Glutamatergic neuron (in vitro differentiated cells): ENCODE results near the gene KNL1. TPM values are rescaled to one million over a fixed set of nuclear protein-coding genes. Genes with fewer than 3 reads are reported as not detected.

Experiments used
- DNase-seq: peaks from one replicate; pipeline ENCODE4 v3.0.0; 2022
- H3K27ac Mint-ChIP-seq: one replicate; pipeline ENCODE4 v1.8.0; 2020; ENCODE audit warnings: mild to moderate bottlenecking, mixed read lengths, inconsistent platforms; ENCODE audit not compliant: unreplicated experiment
- H3K27me3 Mint-ChIP-seq: one replicate; pipeline ENCODE4 v1.8.0; 2020; ENCODE audit warnings: mild to moderate bottlenecking, moderate library complexity, mixed read lengths, inconsistent platforms; ENCODE audit not compliant: unreplicated experiment
- H3K36me3 Mint-ChIP-seq: one replicate; pipeline ENCODE4 v1.8.0; 2020; ENCODE audit warnings: mild to moderate bottlenecking, mixed read lengths, inconsistent platforms; ENCODE audit not compliant: unreplicated experiment
- H3K4me1 Mint-ChIP-seq: one replicate; pipeline ENCODE4 v1.8.0; 2020; ENCODE audit warnings: mild to moderate bottlenecking, low read depth, mixed read lengths, inconsistent platforms; ENCODE audit not compliant: unreplicated experiment
- H3K4me3 Mint-ChIP-seq: one replicate; pipeline ENCODE4 v1.8.0; 2020; ENCODE audit warnings: mild to moderate bottlenecking, mixed read lengths, inconsistent platforms; ENCODE audit not compliant: unreplicated experiment
- H3K9me3 Mint-ChIP-seq: one replicate; pipeline ENCODE4 v1.8.0; 2020; ENCODE audit warnings: mild to moderate bottlenecking, moderate library complexity, mixed read lengths, inconsistent platforms; ENCODE audit not compliant: unreplicated experiment
- CTCF ChIP-seq: fragments of 200-600 bp; sonication (generic); IDR thresholded peaks from one replicate; pipeline ENCODE4 v1.5.0; 2021; ENCODE audit not compliant: partially characterized antibody, unreplicated experiment
- total RNA-seq: library from RNA; stranded (reverse); fragmentation: NEBNext Ultra II Directional; extraction: Animal tissue kit (Norgen Biotek cat#: 25700); gene quantifications from one replicate; pipeline ENCODE4 v1.2.1, GENCODE V29; 2021; ENCODE audit not compliant: unreplicated experiment

KNL1 gene
- total RNA-seq, 1 donor from 2014 or later = 4.0 TPM

DNA sequence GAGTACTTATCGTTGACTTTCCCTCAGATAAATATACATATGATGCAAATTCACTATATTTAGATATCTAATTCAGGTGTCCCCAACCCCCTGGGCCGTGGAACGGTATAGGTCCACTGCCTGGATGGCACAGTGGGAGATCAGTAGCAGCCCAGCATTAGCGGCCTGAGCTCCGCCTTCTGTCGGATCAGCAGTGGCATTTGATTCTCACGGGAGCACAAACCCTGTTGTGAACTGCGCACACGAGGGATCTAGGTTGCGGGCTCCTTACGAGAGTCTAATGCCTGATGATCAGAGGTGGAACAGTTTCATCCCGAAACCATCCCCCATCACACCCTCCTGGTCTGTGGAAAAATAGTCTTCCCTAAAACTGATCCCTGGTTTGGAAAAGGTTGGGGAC is 6.9 kb downstream of the KNL1 start:
- peaks cover 1% of the 10 kb centered on the region for H3K9me3 Mint-ChIP-seq
- no peak overlapping the region for H3K4me3 Mint-ChIP-seq
- no peaks in the 10 kb centered on the region for H3K27me3 Mint-ChIP-seq
- H3K27ac Mint-ChIP-seq = no peak overlapping the region
- no peak for DNase-seq
- H3K36me3 Mint-ChIP-seq = no peaks in the 10 kb centered on the region
- TF ChIP-seq CTCF = no peak
- no peaks in the 10 kb centered on the region for H3K4me1 Mint-ChIP-seq

- H3K36me3 Mint-ChIP-seq = no peaks in the 10 kb centered on the region
- no peak for DNase-seq
- no peak overlapping the region for H3K27ac Mint-ChIP-seq
- no peak overlapping the region for H3K4me3 Mint-ChIP-seq
- TF ChIP-seq CTCF = no peak
- no peaks in the 10 kb centered on the region for H3K4me1 Mint-ChIP-seq
- H3K27me3 Mint-ChIP-seq = no peaks in the 10 kb centered on the region
- H3K9me3 Mint-ChIP-seq = no peaks in the 10 kb centered on the region
These were observed 9.9 kb downstream of the KNL1 start for GRCh38 chr15:40603935-40604334.

DNA sequence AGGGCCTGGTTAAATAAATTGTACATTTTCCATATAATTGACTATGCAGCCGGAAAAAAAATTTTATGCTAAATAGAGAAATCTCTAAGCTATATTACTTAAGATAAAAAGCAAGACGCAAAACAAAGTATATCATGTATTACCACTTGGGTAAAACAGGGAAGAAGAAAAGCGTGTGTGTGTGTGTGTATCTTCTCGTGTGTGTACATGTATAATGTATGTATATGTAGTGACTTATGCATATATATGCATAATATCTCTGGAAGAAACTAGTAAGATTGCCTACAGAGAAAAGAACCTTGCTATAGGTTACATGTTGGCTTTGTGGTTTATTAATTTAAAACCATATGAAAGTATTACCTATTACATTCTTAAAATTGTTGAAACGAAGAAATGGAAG is 19.0 kb downstream of the KNL1 start:
- no peak overlapping the region for H3K4me3 Mint-ChIP-seq
- H3K36me3 Mint-ChIP-seq = no peaks in the 10 kb centered on the region
- TF ChIP-seq CTCF = no peak
- H3K9me3 Mint-ChIP-seq = no peaks in the 10 kb centered on the region
- DNase-seq = no peak
- no peaks in the 10 kb centered on the region for H3K4me1 Mint-ChIP-seq
- no peaks in the 10 kb centered on the region for H3K27me3 Mint-ChIP-seq
- no peak overlapping the region for H3K27ac Mint-ChIP-seq

GRCh38 chr15:40618023-40618422 is 24.0 kb downstream of the KNL1 start:
- DNase-seq = no peak
- H3K4me1 Mint-ChIP-seq = no peaks in the 10 kb centered on the region
- H3K27me3 Mint-ChIP-seq = no peaks in the 10 kb centered on the region
- TF ChIP-seq CTCF = no peak
- no peaks in the 10 kb centered on the region for H3K9me3 Mint-ChIP-seq
- H3K36me3 Mint-ChIP-seq = no peaks in the 10 kb centered on the region
- no peak overlapping the region for H3K4me3 Mint-ChIP-seq
- no peak overlapping the region for H3K27ac Mint-ChIP-seq

DNA sequence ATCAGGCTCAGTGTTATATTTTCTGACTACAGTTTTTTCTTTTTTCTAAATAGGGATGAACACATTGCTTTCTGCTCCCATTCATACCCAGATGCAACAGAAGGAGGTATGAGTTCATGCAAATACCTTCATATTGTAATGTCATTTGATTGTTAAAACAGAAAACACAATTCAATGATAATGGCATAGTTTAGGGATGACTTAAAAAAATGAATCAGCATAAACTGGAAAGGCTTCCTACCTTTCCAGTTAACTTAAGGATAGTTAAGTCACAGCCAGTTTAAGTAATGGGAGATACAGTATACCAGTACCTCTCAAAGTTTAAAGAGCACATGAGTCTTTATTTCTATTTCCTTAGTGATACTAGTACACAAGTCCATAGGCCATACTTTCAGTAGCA is 24.9 kb downstream of the KNL1 start:
- H3K27me3 Mint-ChIP-seq = no peaks in the 10 kb centered on the region
- H3K36me3 Mint-ChIP-seq = no peaks in the 10 kb centered on the region
- H3K27ac Mint-ChIP-seq = no peak overlapping the region
- TF ChIP-seq CTCF = no peak
- no peaks in the 10 kb centered on the region for H3K4me1 Mint-ChIP-seq
- no peak overlapping the region for H3K4me3 Mint-ChIP-seq
- no peak for DNase-seq
- H3K9me3 Mint-ChIP-seq = no peaks in the 10 kb centered on the region
